ENCODE data around the gene SLC25A13. TPM values are rescaled to one million over a fixed set of nuclear protein-coding genes. Genes with fewer than 3 reads are reported as not detected.

SLC25A13 gene
- total RNA-seq, 1 experiment from 2014 or later: 71.7 TPM

GRCh38 chr7:96089511-96089910, 232.4 kb downstream of the SLC25A13 start:
- no peaks in the 10 kb centered on the region for H4K20me1 ChIP-seq (ENCODE audit: control insufficient read depth, insufficient read depth, insufficient read length)
- H2AFZ ChIP-seq (ENCODE audit: low read length): no peak overlapping the region
- no peak overlapping the region for H3K4me2 ChIP-seq (ENCODE audit: insufficient read depth, insufficient read length, low read length)
- no peak overlapping the region for H3K4ac ChIP-seq (ENCODE audit: low read depth, low read length)
- H3K4me1 ChIP-seq (ENCODE audit: insufficient read depth, low read length): no peaks in the 10 kb centered on the region
- H3K23me2 ChIP-seq (ENCODE audit: insufficient read length, low read depth, low read length, poor library complexity, severe bottlenecking): no peaks in the 10 kb centered on the region
- Mint-ChIP-seq H3K27ac (no peak overlapping the region; a peak in 1 of 7 replicates), H3K27me3 (ENCODE audit: low read depth) (peaks cover 2% of the 10 kb centered on the region; the same call in 1 of the 2 replicates), H3K9me3 (no peaks in the 10 kb centered on the region), H3K4me1 (peaks cover 0 to 2% of the 10 kb centered on the region in 2 experiments; a peak in 1 of 4 replicates), H3K36me3 (ENCODE audit: insufficient read depth in 1 of 3, low read depth in 3 of 3) (no peaks in the 10 kb centered on the region), H3K4me3 (no peak overlapping the region)
- H3K56ac ChIP-seq (ENCODE audit: insufficient read length, low read depth, low read length): no peak overlapping the region
- no peak overlapping the region for H2BK5ac ChIP-seq (ENCODE audit: insufficient read length, low read length)
- no peak overlapping the region for H4K5ac ChIP-seq (ENCODE audit: insufficient read length, low read depth, low read length)
- no peak overlapping the region for H2BK120ac ChIP-seq (ENCODE audit: low read depth, low read length, poor library complexity, severe bottlenecking)
- H3K79me1 ChIP-seq (ENCODE audit: insufficient read depth, low read depth, low read length, poor library complexity, severe bottlenecking): no peaks in the 10 kb centered on the region
- no peak for DNase-seq
- H3K23ac ChIP-seq (ENCODE audit: insufficient read length, low read depth, low read length): no peak overlapping the region
- no peaks in the 10 kb centered on the region for H3K27me3 ChIP-seq (ENCODE audit: insufficient read depth, low read length)
- no peak overlapping the region for H2BK12ac ChIP-seq (ENCODE audit: insufficient read length, low read depth, low read length)
- H2AK5ac ChIP-seq (ENCODE audit: insufficient read length, low read length): no peak overlapping the region
- H3K79me2 ChIP-seq (ENCODE audit: insufficient read depth, low read length): no peaks in the 10 kb centered on the region
- TF ChIP-seq CTCF (conservative IDR thresholded peaks at IDR 0.05): no peak
- no peak overlapping the region for H4K8ac ChIP-seq (replicated peaks; ENCODE audit: insufficient read length, low read depth, low read length)
- no peak overlapping the region for H3K18ac ChIP-seq (ENCODE audit: insufficient read length, low read depth, low read length)
- H2BK20ac ChIP-seq (ENCODE audit: low read depth, low read length, poor library complexity, severe bottlenecking): no peak overlapping the region
- no peak overlapping the region for H3T11ph ChIP-seq (ENCODE audit: low read length)
- no peak overlapping the region for H3K14ac ChIP-seq (ENCODE audit: insufficient read depth, low read length)
- H3K27ac ChIP-seq (ENCODE audit: insufficient read length, low read depth, low read length): no peak overlapping the region
- no peak overlapping the region for H2BK15ac ChIP-seq (ENCODE audit: low read depth, low read length)
- no peak overlapping the region for H4K91ac ChIP-seq (ENCODE audit: insufficient read length, low read depth, low read length)
- H3K9ac ChIP-seq (ENCODE audit: extremely low read depth, insufficient read length, low read length): no peak overlapping the region
- no peaks in the 10 kb centered on the region for H3K9me3 ChIP-seq (ENCODE audit: control insufficient read depth, low read depth, low read length)
- no CpG with 5 or more reads among the region's 3 CpGs for WGBS (ENCODE audit: extremely low coverage, insufficient read length, low lambda C conversion rate)

All from H9 (cell line).